ENCODE data around the gene TTPAL. TPM values are rescaled to one million over a fixed set of nuclear protein-coding genes. Genes with fewer than 3 reads are reported as not detected.

Gene TTPAL
- total RNA-seq, 1 experiment from 2014 or later: 21.1 TPM

DNA sequence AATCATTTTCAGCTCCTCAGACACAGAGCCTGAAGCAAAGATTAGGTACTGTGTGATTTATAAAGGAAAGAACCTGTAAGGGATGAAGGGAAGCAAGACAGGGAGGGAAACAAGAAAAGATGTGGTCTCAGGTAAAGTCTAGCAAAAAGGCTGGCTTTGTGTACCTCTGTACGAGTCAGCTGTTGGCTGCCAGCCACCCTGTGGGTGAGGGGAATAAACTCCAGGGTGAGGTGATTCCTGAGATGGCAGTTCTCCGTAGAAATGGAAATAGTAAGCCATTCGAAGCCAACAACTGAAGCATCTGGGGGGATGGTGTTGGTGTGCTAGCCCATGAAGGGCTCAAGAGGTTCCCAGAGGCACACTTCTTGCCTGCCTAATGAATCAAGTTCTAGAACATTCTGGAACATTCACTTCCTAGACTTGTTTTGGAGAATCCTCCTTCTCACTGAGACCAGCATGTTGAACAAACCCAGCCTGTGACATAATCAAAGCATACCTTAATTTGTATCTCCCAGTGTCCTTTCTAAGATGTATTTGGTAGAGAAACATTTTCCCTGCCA, 10.6 kb upstream of the TTPAL start:
- WGBS (ENCODE audit: extremely low coverage, insufficient read length, low lambda C conversion rate): no CpG with 5 or more reads among the region's 3 CpGs
- Histone ChIP-seq H2BK5ac (ENCODE audit: insufficient read length, low read length) (no peak overlapping the region), H4K8ac (replicated peaks; ENCODE audit: insufficient read length, low read depth, low read length) (no peak overlapping the region), H3K27ac (ENCODE audit: insufficient read length, low read depth, low read length) (no peak overlapping the region), H3K4ac (ENCODE audit: low read depth, low read length) (no peak overlapping the region), H3T11ph (ENCODE audit: low read length) (no peak overlapping the region), H3K9me3 (ENCODE audit: control insufficient read depth, low read depth, low read length) (no peaks in the 10 kb centered on the region), H3K79me2 (ENCODE audit: insufficient read depth, low read length) (no peaks in the 10 kb centered on the region), H3K56ac (ENCODE audit: insufficient read length, low read depth, low read length) (no peak overlapping the region), H3K18ac (ENCODE audit: insufficient read length, low read depth, low read length) (no peak overlapping the region), H3K23me2 (ENCODE audit: insufficient read length, low read depth, low read length, poor library complexity, severe bottlenecking) (no peaks in the 10 kb centered on the region), H3K79me1 (ENCODE audit: insufficient read depth, low read depth, low read length, poor library complexity, severe bottlenecking) (no peaks in the 10 kb centered on the region), H3K4me2 (ENCODE audit: insufficient read depth, insufficient read length, low read length) (no peak overlapping the region), H3K9ac (ENCODE audit: extremely low read depth, insufficient read length, low read length) (no peak overlapping the region), H3K27me3 (ENCODE audit: insufficient read depth, low read length) (no peaks in the 10 kb centered on the region), H2AFZ (ENCODE audit: low read length) (no peak overlapping the region), H2BK20ac (ENCODE audit: low read depth, low read length, poor library complexity, severe bottlenecking) (no peak overlapping the region), H2AK5ac (ENCODE audit: insufficient read length, low read length) (no peak overlapping the region), H2BK12ac (ENCODE audit: insufficient read length, low read depth, low read length) (no peak overlapping the region), H4K5ac (ENCODE audit: insufficient read length, low read depth, low read length) (no peak overlapping the region), H3K4me1 (ENCODE audit: insufficient read depth, low read length) (no peaks in the 10 kb centered on the region), H4K20me1 (ENCODE audit: control insufficient read depth, insufficient read depth, insufficient read length) (no peaks in the 10 kb centered on the region), H2BK120ac (ENCODE audit: low read depth, low read length, poor library complexity, severe bottlenecking) (no peak overlapping the region), H2BK15ac (ENCODE audit: low read depth, low read length) (no peak overlapping the region), H3K14ac (ENCODE audit: insufficient read depth, low read length) (no peak overlapping the region), H4K91ac (ENCODE audit: insufficient read length, low read depth, low read length) (no peak overlapping the region), H3K23ac (ENCODE audit: insufficient read length, low read depth, low read length) (no peak overlapping the region)
- no peak for DNase-seq
- Mint-ChIP-seq H3K27ac (no peak overlapping the region), H3K9me3 (no peaks in the 10 kb centered on the region), H3K27me3 (ENCODE audit: low read depth) (no peaks in the 10 kb centered on the region), H3K36me3 (ENCODE audit: insufficient read depth in 1 of 3, low read depth in 3 of 3) (no peaks in the 10 kb centered on the region), H3K4me3 (no peak overlapping the region), H3K4me1 (peaks cover 21% of the 10 kb centered on the region in 2 experiments)
- TF ChIP-seq, protein P1, sequence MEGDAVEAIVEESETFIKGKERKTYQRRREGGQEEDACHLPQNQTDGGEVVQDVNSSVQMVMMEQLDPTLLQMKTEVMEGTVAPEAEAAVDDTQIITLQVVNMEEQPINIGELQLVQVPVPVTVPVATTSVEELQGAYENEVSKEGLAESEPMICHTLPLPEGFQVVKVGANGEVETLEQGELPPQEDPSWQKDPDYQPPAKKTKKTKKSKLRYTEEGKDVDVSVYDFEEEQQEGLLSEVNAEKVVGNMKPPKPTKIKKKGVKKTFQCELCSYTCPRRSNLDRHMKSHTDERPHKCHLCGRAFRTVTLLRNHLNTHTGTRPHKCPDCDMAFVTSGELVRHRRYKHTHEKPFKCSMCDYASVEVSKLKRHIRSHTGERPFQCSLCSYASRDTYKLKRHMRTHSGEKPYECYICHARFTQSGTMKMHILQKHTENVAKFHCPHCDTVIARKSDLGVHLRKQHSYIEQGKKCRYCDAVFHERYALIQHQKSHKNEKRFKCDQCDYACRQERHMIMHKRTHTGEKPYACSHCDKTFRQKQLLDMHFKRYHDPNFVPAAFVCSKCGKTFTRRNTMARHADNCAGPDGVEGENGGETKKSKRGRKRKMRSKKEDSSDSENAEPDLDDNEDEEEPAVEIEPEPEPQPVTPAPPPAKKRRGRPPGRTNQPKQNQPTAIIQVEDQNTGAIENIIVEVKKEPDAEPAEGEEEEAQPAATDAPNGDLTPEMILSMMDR (conservative IDR thresholded peaks at IDR 0.05): no peak

Data from H9 (cell line).